Suprapubic skin (tissue), 4 donors: ENCODE results near the gene POLR3C.

ENCODE experiments used
- CTCF ChIP-seq, 2 donors: fragments of 200-600 bp in 1 of 2; fragments of 450-650 bp in 1 of 2; sonication (generic) in 1 of 2; IDR thresholded peaks; one replicate each; pipeline ENCODE4 v1.5.1; 2016 to 2019; ENCODE audit warnings: antibody characterized with exemption in 2 of 2, mild to moderate bottlenecking in 1 of 2, moderate library complexity in 1 of 2
- POLR2A ChIP-seq, 2 donors: fragments of 450-650 bp; IDR thresholded peaks; one replicate each; pipeline ENCODE4 v1.6.1; 2017; ENCODE audit warnings: antibody characterized with exemption in 2 of 2, mild to moderate bottlenecking in 2 of 2, moderate library complexity in 2 of 2
- POLR2AphosphoS5 ChIP-seq, 3 donors: sonication (generic); formaldehyde crosslinking; IDR thresholded peaks; one replicate each; pipeline ENCODE4 v1.6.1; 2017; ENCODE audit warnings: antibody characterized with exemption in 3 of 3

DNA sequence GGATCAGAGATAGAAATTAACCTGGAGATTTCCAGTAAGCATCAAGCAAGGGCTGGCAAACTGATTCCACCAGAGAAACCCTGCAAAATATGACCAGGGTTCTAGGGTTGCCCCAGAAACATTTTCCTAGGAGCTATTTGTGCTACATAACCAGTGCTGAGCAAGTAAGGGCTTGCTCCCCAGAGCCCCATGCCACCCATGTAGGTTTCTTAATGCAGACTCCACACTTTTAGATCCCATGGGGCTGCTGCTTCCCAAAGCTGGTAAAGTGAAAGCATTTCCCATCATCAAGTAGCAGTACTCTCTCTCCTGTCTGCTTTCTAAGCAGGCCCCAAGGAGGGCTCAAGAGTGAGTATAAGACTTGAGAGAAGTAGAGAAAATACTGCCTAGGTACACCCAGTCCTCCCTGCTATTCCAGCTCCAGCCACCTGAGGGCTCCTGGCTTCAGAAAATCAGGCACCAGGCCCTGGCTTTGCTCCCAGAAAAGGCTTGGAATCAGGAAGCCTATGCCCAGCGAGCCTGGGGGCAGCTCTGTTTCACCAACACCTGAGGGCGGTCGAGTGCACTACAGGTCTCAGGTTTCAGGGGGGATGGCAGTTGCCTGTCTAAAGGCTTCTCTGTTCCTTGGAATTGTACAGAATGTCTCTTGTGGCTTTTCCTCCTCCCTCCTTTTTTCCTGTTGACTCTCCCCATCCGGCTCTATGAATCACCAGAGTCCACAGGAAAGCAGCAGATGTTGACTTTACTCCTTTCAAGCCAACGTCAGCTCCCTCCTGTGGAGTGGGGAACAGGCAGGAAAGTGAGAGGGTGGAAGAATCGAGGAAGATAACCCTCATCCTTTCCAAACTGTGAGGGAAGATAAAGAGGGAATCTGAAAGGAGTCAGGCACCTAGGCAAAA, 67.8 kb downstream of the POLR3C start:
- no peak for TF ChIP-seq POLR2A (IDR thresholded peaks at IDR 0.05)
- peak in 1 of 3 donors; percentile 71 for TF ChIP-seq POLR2AphosphoS5 (IDR thresholded peaks at IDR 0.05)
- peak; percentile 85 to 93 for TF ChIP-seq CTCF (IDR thresholded peaks at IDR 0.05)
